ENCODE data around the gene OPCML.

Gene OPCML

DNA sequence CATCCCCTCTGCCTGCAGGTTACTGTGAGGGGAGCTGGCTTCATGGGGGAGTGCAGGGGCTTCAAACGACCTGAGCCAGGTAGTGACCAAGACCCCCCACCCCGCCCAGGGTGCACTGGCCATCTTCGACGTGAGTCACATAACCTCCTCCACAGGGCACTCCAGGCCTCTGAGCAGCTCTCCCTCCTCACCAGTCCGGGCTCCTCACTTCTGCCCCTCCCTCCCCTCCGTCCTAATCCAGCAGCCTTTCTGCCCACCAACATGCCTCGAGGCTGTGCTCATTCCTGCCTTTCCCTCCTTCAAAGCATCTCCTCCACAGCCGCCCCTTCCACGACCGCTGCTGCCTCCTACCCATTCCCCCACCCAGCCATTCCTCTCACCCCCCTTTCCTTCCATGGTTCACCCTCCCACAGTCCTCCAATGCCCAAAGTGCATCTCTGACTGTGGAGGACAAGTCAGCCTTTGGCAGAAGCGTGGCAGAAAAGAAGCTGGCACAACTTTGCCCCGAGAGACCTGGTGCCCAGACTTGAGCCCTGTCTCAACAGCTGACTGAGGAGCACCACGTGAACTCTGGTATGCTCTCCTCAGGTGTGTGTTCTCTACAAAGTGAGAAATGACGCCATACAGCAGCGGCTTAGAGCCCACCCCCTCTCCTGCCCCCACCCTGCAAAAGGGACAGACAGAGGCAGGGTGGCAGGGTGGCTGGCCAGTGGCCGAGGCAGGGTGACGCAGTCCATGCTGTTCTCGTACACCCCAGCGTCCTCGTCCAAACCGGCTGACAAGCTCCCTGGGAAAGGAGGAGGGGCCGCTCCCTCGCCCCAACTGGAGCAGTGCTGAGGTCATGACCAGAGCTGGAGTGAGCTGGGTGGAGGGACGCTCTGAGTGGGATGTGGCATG lies 30.4 kb downstream of the OPCML start:
- DNase-seq: no peak

DNA sequence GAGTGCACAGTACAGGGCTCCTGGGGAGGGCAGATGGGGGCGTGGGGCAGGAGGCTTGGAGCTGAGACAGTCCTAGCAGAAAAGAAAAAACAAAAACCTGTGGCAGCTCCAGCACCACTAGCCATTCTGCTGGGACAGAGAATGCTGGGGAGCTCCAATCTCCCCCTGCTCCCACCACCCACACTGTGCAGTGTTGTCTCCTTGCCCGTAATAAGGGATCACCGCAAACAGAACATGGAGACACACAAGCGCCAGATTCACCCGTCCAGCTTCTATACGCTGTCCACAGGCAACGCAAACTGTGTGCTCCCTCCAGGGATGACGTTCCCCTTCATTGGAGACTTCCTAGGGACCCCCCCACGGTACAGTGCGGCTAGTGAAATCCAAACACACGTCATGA lies 31.4 kb downstream of the OPCML start:
- DNase-seq: no peak

DNA sequence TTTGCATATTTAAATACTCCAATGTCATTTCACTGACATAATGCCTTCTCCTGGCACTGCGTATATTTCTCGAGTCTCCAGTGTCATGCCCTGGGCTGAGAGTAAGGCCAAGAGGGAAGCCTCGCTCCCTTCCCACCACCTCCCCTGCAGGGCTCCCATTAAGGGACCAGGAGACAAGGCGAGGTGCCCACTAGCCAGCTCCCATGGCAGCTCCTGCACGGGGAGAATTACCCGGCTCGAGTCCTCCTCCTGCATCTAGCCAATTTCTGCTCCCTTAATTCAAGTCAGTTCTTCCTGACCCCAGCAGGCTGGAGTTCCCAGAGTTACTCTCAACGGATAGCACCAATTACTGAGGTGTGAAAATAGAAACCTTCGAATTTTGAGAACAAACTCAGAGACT lies 31.9 kb downstream of the OPCML start:
- no peak for DNase-seq

- no peak for DNase-seq
Measured at GRCh38 chr11:133498969-133499368, 33.3 kb downstream of the OPCML start.

- no peak for DNase-seq
Measured at GRCh38 chr11:133497477-133498140, 34.7 kb downstream of the OPCML start.

GRCh38 chr11:133492895-133493294 lies 39.4 kb downstream of the OPCML start:
- DNase-seq: no peak

GRCh38 chr11:133491680-133492383 lies 40.5 kb downstream of the OPCML start:
- DNase-seq: no peak

- no peak for DNase-seq
Measured at GRCh38 chr11:133480722-133481121, 51.6 kb downstream of the OPCML start.

DNA sequence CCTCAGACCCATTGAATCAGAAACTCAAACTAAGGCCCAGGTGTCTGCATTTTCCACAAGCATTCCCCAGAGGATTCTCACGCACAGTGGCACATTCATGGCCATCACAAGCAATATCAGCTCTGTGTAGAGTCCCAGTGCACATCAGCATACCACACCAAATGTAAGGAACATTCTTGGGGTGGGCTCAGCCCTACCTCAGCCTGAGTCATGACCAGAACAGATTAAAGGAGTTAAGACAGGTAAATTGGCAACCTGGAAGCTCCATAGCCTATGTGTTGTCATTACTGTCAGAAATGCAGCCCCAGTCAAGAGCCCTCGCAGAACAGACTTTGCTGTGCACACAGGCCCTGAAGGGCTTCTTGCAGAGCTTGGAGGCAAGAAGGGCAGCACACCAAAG lies 53.1 kb downstream of the OPCML start:
- DNase-seq: no peak

DNA sequence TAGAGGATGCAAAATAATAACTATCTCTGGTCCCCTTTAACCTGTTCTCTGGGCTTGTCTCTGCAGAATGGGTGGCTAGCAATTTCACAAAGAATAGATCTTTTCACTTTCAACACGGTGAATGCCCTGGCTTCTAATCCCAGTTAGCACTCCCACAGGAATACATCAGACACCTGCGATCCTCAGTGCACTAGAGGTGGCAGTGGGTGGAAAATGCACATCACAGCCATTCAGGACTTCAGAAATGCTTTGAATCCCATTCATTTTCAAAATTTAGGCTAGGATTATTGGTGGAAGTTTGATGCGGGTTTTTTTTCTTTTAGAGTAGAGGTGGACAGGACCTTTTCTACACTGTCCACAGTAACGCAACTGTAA lies 55.1 kb downstream of the OPCML start:
- no peak for DNase-seq

- DNase-seq: no peak
Measured at GRCh38 chr11:133476570-133477250, 55.6 kb downstream of the OPCML start.

- no peak for DNase-seq
Measured at GRCh38 chr11:133474461-133474860, 57.8 kb downstream of the OPCML start.

DNA sequence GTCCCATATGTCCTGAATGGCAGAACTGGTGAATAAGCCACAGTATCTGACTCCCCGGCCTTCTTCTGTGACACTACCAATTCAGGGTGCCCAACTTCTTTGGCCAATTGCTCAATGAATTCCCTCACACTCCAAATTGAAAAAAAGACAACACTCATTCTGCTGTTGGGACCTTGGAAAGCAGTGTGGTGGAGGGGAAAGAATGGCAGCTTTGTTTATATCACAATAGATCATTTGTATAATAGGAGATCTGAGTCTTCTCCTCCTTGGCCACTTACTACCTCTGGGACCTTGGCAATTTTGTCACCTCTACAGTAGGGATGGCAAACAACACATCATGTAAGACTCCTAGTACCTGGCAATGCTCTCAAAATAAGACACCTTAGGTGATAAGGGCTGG lies 64.6 kb downstream of the OPCML start:
- DNase-seq: no peak

- DNase-seq: no peak
Measured at GRCh38 chr11:133443206-133443747, 89.0 kb downstream of the OPCML start.

GRCh38 chr11:133441964-133442660 lies 90.2 kb downstream of the OPCML start:
- DNase-seq: no peak

GRCh38 chr11:133425992-133426391 lies 106.3 kb downstream of the OPCML start:
- no peak for DNase-seq

- no peak for DNase-seq
Measured at GRCh38 chr11:133425245-133425644, 107.1 kb downstream of the OPCML start.

DNA sequence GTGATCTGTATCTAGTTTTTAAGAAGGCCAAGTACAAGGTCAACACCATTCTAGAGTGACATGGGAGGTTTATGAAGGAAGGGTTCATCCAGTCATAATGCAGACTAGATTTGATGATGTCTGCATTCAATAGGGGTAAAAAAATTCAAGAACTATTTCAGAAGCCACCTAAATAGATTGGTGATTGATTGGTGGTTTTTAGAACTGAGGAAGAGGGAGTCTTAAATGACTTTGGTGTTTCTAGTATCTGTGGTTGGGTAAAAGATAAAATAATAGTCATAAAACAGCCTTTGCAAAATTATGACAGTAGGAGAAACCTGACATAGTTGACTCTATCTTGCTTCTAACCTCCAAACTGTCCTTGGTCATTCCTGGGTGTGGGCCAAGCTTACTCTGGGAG lies 114.1 kb downstream of the OPCML start:
- DNase-seq: no peak

GRCh38 chr11:133414506-133414905 lies 117.8 kb downstream of the OPCML start:
- DNase-seq: no peak

GRCh38 chr11:133413703-133414102 lies 118.6 kb downstream of the OPCML start:
- DNase-seq: no peak

DNA sequence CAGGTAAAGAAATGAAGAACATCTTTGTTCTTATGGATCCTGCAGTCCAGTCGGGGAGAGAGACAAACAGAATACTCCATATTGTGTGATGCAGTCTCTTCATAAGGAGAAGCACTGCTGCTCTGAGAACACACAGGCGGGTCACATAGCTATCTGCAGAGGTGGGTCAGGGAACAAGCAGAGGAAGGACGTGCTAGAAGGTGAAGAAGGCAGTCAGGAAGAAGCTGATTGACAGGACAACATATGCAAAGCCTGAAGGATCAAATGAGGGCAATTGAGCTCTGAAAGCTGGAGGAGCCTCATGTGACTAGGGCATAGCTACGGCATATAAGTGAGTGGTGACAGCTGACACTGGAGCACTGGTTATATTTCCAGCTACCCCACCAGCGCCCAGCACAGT lies 122.5 kb downstream of the OPCML start:
- DNase-seq: no peak

GRCh38 chr11:133408936-133409335 lies 123.4 kb downstream of the OPCML start:
- no peak for DNase-seq

All from inflammatory macrophage treated with lipopolysaccharide for 4 hours (primary cell).